AG08396 (cell line): Measurements from ENCODE around the gene CCDC110.
A peak's percentile ranks its signal among the peaks of the same experiment; 100 is the strongest.

Source experiments
- DNase-seq: peaks from one replicate; pipeline ENCODE4 v3.0.0; 2012; ENCODE audit warnings: low spot score, mixed read lengths

The CCDC110 gene

GRCh38 chr4:185472103-185472542 is 590 bp upstream of the CCDC110 start:
- DNase-seq: no peak

GRCh38 chr4:185470501-185471195 is 885 bp downstream of the CCDC110 start:
- peak; percentile 29 for DNase-seq

GRCh38 chr4:185469580-185470154 is 1.9 kb downstream of the CCDC110 start:
- DNase-seq: no peak

GRCh38 chr4:185468999-185469398 is 2.5 kb downstream of the CCDC110 start:
- no peak for DNase-seq

GRCh38 chr4:185467991-185468390 is 3.5 kb downstream of the CCDC110 start:
- DNase-seq: no peak

GRCh38 chr4:185467101-185467500 is 4.4 kb downstream of the CCDC110 start:
- DNase-seq: no peak

GRCh38 chr4:185465707-185466106 is 5.8 kb downstream of the CCDC110 start:
- DNase-seq: no peak

GRCh38 chr4:185464887-185465286 is 6.6 kb downstream of the CCDC110 start:
- DNase-seq: no peak

- no peak for DNase-seq
Observed at GRCh38 chr4:185464183-185464582, 7.3 kb downstream of the CCDC110 start.

GRCh38 chr4:185463541-185463940 is 8.0 kb downstream of the CCDC110 start:
- no peak for DNase-seq

- no peak for DNase-seq
Observed at GRCh38 chr4:185461565-185461964, 10.0 kb downstream of the CCDC110 start.

GRCh38 chr4:185457136-185457535 is 14.4 kb downstream of the CCDC110 start:
- DNase-seq: no peak

- no peak for DNase-seq
Observed at GRCh38 chr4:185456131-185456530, 15.4 kb downstream of the CCDC110 start.

GRCh38 chr4:185445209-185445608 is 26.3 kb downstream of the CCDC110 start:
- no peak for DNase-seq

- DNase-seq: no peak
Observed at GRCh38 chr4:185441479-185441878, 30.1 kb downstream of the CCDC110 start.

- no peak for DNase-seq
Observed at GRCh38 chr4:185437809-185438208, 33.7 kb downstream of the CCDC110 start.

- DNase-seq: no peak
Observed at GRCh38 chr4:185435466-185435865, 36.1 kb downstream of the CCDC110 start.

GRCh38 chr4:185429660-185430059 is 41.9 kb downstream of the CCDC110 start:
- no peak for DNase-seq

GRCh38 chr4:185426960-185427688 is 44.4 kb downstream of the CCDC110 start:
- DNase-seq: peak; percentile 3

- peak; percentile 93 for DNase-seq
Observed at GRCh38 chr4:185425647-185426352, 45.7 kb downstream of the CCDC110 start, which contains the start of gene UFSP2. TSS of gene UFSP2 (minus strand) at chr4:185425964. CDS start at chr4:185425868, 96 bp downstream.

GRCh38 chr4:185424905-185425646 is 46.5 kb downstream of the CCDC110 start:
- no peak for DNase-seq
